ENCODE data around the gene ADAM10. TPM values are rescaled to one million over a fixed set of nuclear protein-coding genes. Genes with fewer than 3 reads are reported as not detected.

Gene ADAM10
- total RNA-seq, 1 experiment from 2014 or later = 159 TPM

- WGBS (ENCODE audit: extremely low coverage, insufficient read length, low lambda C conversion rate) = no CpG with 5 or more reads among the region's 6 CpGs
Measured at GRCh38 chr15:58755956-58756355, 6.4 kb upstream of the ADAM10 start.

More at GRCh38 chr15:58755956-58756355, 6.4 kb upstream of the ADAM10 start:
- no peaks in the 10 kb centered on the region for H3K27me3 Mint-ChIP-seq (ENCODE audit: low read depth)
- TF ChIP-seq, protein P1, sequence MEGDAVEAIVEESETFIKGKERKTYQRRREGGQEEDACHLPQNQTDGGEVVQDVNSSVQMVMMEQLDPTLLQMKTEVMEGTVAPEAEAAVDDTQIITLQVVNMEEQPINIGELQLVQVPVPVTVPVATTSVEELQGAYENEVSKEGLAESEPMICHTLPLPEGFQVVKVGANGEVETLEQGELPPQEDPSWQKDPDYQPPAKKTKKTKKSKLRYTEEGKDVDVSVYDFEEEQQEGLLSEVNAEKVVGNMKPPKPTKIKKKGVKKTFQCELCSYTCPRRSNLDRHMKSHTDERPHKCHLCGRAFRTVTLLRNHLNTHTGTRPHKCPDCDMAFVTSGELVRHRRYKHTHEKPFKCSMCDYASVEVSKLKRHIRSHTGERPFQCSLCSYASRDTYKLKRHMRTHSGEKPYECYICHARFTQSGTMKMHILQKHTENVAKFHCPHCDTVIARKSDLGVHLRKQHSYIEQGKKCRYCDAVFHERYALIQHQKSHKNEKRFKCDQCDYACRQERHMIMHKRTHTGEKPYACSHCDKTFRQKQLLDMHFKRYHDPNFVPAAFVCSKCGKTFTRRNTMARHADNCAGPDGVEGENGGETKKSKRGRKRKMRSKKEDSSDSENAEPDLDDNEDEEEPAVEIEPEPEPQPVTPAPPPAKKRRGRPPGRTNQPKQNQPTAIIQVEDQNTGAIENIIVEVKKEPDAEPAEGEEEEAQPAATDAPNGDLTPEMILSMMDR (conservative IDR thresholded peaks at IDR 0.05) = no peak
- H4K20me1 ChIP-seq (ENCODE audit: control insufficient read depth, insufficient read depth, insufficient read length) = no peaks in the 10 kb centered on the region
- H3K56ac ChIP-seq (ENCODE audit: insufficient read length, low read depth, low read length) = no peak overlapping the region
- H3K9me3 Mint-ChIP-seq = no peaks in the 10 kb centered on the region
- H3K27ac ChIP-seq (ENCODE audit: insufficient read length, low read depth, low read length) = no peak overlapping the region
- no peaks in the 10 kb centered on the region for H3K4me1 ChIP-seq (ENCODE audit: insufficient read depth, low read length)
- H3K4me3 Mint-ChIP-seq = no peak overlapping the region
- H3K79me1 ChIP-seq (ENCODE audit: insufficient read depth, low read depth, low read length, poor library complexity, severe bottlenecking) = no peaks in the 10 kb centered on the region
- no peak overlapping the region for H3T11ph ChIP-seq (ENCODE audit: low read length)
- no peak for DNase-seq
- H3K4me1 Mint-ChIP-seq = 0 out of 4 replicates have a peak, but pooled peaks cover 0 to 6% of the 10 kb centered on the region in 2 experiments
- H4K91ac ChIP-seq (ENCODE audit: insufficient read length, low read depth, low read length) = no peak overlapping the region
- no peak overlapping the region for H3K4me2 ChIP-seq (ENCODE audit: insufficient read depth, insufficient read length, low read length)
- H2BK5ac ChIP-seq (ENCODE audit: insufficient read length, low read length) = no peak overlapping the region
- H3K4ac ChIP-seq (ENCODE audit: low read depth, low read length) = no peak overlapping the region
- H2BK15ac ChIP-seq (ENCODE audit: low read depth, low read length) = no peak overlapping the region
- no peak overlapping the region for H3K23ac ChIP-seq (ENCODE audit: insufficient read length, low read depth, low read length)
- no peak overlapping the region for H3K18ac ChIP-seq (ENCODE audit: insufficient read length, low read depth, low read length)
- no peak overlapping the region for H2BK120ac ChIP-seq (ENCODE audit: low read depth, low read length, poor library complexity, severe bottlenecking)
- H2BK20ac ChIP-seq (ENCODE audit: low read depth, low read length, poor library complexity, severe bottlenecking) = no peak overlapping the region
- H3K36me3 Mint-ChIP-seq (ENCODE audit: insufficient read depth in 1 of 3, low read depth in 3 of 3) = no peaks in the 10 kb centered on the region
- H2AFZ ChIP-seq (ENCODE audit: low read length) = no peak overlapping the region
- no peak overlapping the region for H3K9ac ChIP-seq (ENCODE audit: extremely low read depth, insufficient read length, low read length)
- H2BK12ac ChIP-seq (ENCODE audit: insufficient read length, low read depth, low read length) = no peak overlapping the region
- H3K27me3 ChIP-seq (ENCODE audit: insufficient read depth, low read length) = no peaks in the 10 kb centered on the region
- H3K14ac ChIP-seq (ENCODE audit: insufficient read depth, low read length) = no peak overlapping the region
- no peaks in the 10 kb centered on the region for H3K79me2 ChIP-seq (ENCODE audit: insufficient read depth, low read length)
- H3K27ac Mint-ChIP-seq = no peak overlapping the region
- H4K5ac ChIP-seq (ENCODE audit: insufficient read length, low read depth, low read length) = no peak overlapping the region
- no peaks in the 10 kb centered on the region for H3K23me2 ChIP-seq (ENCODE audit: insufficient read length, low read depth, low read length, poor library complexity, severe bottlenecking)
- H4K8ac ChIP-seq (replicated peaks; ENCODE audit: insufficient read length, low read depth, low read length) = no peak overlapping the region
- H2AK5ac ChIP-seq (ENCODE audit: insufficient read length, low read length) = no peak overlapping the region
- H3K9me3 ChIP-seq (ENCODE audit: control insufficient read depth, low read depth, low read length) = no peaks in the 10 kb centered on the region

Data from H9 (cell line).